ENCODE results near the gene S100A5.

DNA sequence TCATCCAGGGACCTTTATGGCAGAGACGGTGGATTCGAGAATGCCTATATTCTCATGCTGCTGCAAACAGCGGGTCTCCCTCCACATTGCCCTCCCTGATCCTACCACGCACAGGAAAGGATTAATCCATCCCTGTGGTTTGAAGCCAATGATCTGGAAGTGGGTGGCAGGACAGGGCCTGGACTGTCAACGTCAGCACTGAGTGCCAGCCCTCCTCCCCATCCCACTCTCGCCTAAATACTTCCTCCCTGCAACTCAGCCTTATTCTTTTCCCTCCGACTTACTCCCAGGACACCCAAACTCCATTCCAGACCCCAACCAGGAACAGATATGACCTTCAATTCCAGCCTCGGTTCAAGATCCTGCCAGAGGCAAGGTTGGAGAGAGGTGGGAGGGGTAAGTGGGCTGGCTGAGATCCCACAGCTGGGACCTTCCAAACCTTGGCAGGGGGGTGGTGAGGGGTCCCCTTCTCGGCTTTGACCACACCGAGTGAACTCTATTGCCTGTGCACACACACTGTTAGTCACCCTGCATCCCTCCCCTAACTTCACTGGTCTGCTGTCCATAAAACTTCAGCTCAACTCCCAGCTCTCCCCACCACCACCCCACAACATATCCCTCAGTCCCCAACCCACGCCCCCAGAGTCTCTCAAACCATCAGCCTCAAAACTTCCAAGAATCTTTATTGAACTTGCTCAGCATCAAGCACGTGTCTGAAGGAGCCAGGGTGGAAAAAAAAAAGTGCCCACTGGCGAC lies 2.4 kb upstream of the S100A5 start:
- TF ChIP-seq EZH2 (optimal IDR thresholded peaks at IDR 0.05; ENCODE audit: low read depth, low read length) (no peak), EZH2phosphoT487 (IDR thresholded peaks at IDR 0.05; ENCODE audit: low read length) (no peak)
- TF ChIP-seq, protein P1, sequence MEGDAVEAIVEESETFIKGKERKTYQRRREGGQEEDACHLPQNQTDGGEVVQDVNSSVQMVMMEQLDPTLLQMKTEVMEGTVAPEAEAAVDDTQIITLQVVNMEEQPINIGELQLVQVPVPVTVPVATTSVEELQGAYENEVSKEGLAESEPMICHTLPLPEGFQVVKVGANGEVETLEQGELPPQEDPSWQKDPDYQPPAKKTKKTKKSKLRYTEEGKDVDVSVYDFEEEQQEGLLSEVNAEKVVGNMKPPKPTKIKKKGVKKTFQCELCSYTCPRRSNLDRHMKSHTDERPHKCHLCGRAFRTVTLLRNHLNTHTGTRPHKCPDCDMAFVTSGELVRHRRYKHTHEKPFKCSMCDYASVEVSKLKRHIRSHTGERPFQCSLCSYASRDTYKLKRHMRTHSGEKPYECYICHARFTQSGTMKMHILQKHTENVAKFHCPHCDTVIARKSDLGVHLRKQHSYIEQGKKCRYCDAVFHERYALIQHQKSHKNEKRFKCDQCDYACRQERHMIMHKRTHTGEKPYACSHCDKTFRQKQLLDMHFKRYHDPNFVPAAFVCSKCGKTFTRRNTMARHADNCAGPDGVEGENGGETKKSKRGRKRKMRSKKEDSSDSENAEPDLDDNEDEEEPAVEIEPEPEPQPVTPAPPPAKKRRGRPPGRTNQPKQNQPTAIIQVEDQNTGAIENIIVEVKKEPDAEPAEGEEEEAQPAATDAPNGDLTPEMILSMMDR (IDR thresholded peaks at IDR 0.05; ENCODE audit: low read length), result no peak

All from MM.1S (cell line).